ENCODE data around the gene SEC16B. TPM values are rescaled to one million over a fixed set of nuclear protein-coding genes. Genes with fewer than 3 reads are reported as not detected.

SEC16B gene
- total and polyA plus RNA-seq, 9 of the 15 experiments (the other 6 are each of a cell fraction or from before 2014, with no cell fraction given) = not detected

DNA sequence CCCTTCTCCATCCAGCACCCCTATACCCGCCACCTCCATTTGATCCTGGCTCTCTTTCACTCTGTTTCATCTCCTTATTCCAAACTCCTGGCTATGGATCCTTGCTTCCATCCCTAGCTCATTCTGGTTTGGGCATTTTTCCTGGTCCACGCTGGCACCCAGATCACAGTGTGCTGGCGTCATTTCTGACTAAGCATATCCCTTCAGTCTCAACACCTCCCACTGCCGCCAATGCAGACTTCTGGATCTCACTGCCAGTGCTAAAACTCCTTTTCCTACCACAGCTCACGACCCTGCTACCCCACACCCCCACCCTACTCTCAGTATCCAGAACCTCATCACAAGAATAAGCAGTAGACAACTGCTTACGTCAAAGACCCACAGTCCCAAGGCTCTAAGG, 16.3 kb downstream of the SEC16B start:
- no peak for FAIRE-seq
- Histone ChIP-seq H3K4me2 (ENCODE audit: insufficient read depth, low read length) (no peak overlapping the region), H3K9me1 (ENCODE audit: control insufficient read depth, insufficient read depth, low read length) (no peaks in the 10 kb centered on the region), H3K4me3 (no peak overlapping the region), H3K27ac (ENCODE audit: extremely low read depth, low read depth, low read length) (no peak overlapping the region), H3K36me3 (ENCODE audit: control insufficient read depth, insufficient read depth, low read length) (no peaks in the 10 kb centered on the region), H3K79me2 (ENCODE audit: control insufficient read depth, insufficient read depth, low read length) (no peaks in the 10 kb centered on the region), H3K9me3 (replicated peaks; ENCODE audit: control insufficient read depth, insufficient read depth, low read depth, low read length) (no peaks in the 10 kb centered on the region), H4K20me1 (replicated peaks; ENCODE audit: control insufficient read depth, insufficient read depth, low read length) (no peaks in the 10 kb centered on the region), H3K9ac (ENCODE audit: insufficient read depth in 1 of 2, low read depth in 2 of 2, low read length in 2 of 2) (no peak overlapping the region), H3K4me1 (replicated peaks in 1 of 2; ENCODE audit: control insufficient read depth in 2 of 2, insufficient read depth in 2 of 2, low read length in 2 of 2) (no peaks in the 10 kb centered on the region), H2AFZ (ENCODE audit: low read depth, low read length) (no peak overlapping the region), H3K27me3 (ENCODE audit: control insufficient read depth in 2 of 2, insufficient read depth in 2 of 2, low read length in 2 of 2) (no peaks in the 10 kb centered on the region)
- no peak for ATAC-seq
- no TSS peak for BruUV-seq (replicated peaks)
- DNase-seq (ENCODE audit: extremely low read depth in 1 of 4, low spot score in 3 of 4) = no peak
- intact Hi-C loops (cut with micrococcal nuclease) (no loop called here), in situ Hi-C loops (cut with MboI) (loop anchor here (5.0 kb wide), 1 partner anchor 1041 kb away; no protein-coding TSS in a partner anchor)
- ChIA-PET CTCF (ENCODE audit: low intra/inter-chr PET ratio) (no interaction called here), POLR2A (interaction anchor here (0.6 kb wide), 2 partner anchors 14 to 23 kb away, joined by 3 read pairs; no protein-coding TSS in a partner anchor)
- WGBS (ENCODE audit: insufficient coverage, low coverage, missing lambda C conversion rate) = 0% methylated on average over 6 of the region's 6 CpGs
- no peak for TF ChIP-seq RBM25 (IDR thresholded peaks at IDR 0.05; ENCODE audit: low read depth, low read length, severe bottlenecking)
- TF ChIP-seq CEBPB (tag; IDR thresholded peaks at IDR 0.05) = no peak
- no peak for TF ChIP-seq HCFC1 (IDR thresholded peaks at IDR 0.05; ENCODE audit: low read depth, low read length)

DNA sequence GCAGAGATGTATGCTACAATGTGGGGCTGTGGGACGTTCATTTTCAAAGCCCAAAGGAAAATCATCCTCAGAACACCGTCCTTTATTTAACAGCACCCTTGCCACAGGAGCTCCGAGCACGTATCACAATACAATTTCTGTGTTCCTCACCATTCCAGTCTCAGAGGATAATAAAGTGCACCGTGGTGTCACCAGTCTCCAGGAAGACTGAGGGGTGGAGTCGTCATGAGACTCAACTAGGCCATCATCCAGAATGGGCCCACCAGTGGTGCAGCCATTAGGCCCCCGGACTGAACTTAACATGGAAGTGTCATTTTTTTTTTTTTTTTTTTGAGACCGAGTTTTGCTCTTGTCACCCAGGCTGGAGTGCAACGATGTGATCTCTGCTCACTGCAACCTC, 17.2 kb downstream of the SEC16B start:
- H4K20me1 ChIP-seq (replicated peaks; ENCODE audit: control insufficient read depth, insufficient read depth, low read length) = no peaks in the 10 kb centered on the region
- no peak overlapping the region for H3K9ac ChIP-seq (ENCODE audit: insufficient read depth in 1 of 2, low read depth in 2 of 2, low read length in 2 of 2)
- POLR2A ChIA-PET = no interaction called here
- H3K9me1 ChIP-seq (ENCODE audit: control insufficient read depth, insufficient read depth, low read length) = no peaks in the 10 kb centered on the region
- H3K9me3 ChIP-seq (replicated peaks; ENCODE audit: control insufficient read depth, insufficient read depth, low read depth, low read length) = no peaks in the 10 kb centered on the region
- CTCF ChIA-PET (ENCODE audit: low intra/inter-chr PET ratio) = no interaction called here
- no peak overlapping the region for H3K4me2 ChIP-seq (ENCODE audit: insufficient read depth, low read length)
- no peak overlapping the region for H3K4me3 ChIP-seq
- no peaks in the 10 kb centered on the region for H3K4me1 ChIP-seq (replicated peaks in 1 of 2; ENCODE audit: control insufficient read depth in 2 of 2, insufficient read depth in 2 of 2, low read length in 2 of 2)
- no peak for ATAC-seq
- intact Hi-C loops (cut with micrococcal nuclease) (no loop called here), in situ Hi-C loops (cut with MboI) (loop anchor here (5.0 kb wide), 1 partner anchor 1040 kb away; no protein-coding TSS in a partner anchor)
- no peak overlapping the region for H2AFZ ChIP-seq (ENCODE audit: low read depth, low read length)
- no peaks in the 10 kb centered on the region for H3K36me3 ChIP-seq (ENCODE audit: control insufficient read depth, insufficient read depth, low read length)
- 1% methylated on average over 9 of the region's 9 CpGs for WGBS (ENCODE audit: insufficient coverage, low coverage, missing lambda C conversion rate)
- no peak for FAIRE-seq
- H3K27ac ChIP-seq (ENCODE audit: extremely low read depth, low read depth, low read length) = no peak overlapping the region
- no peaks in the 10 kb centered on the region for H3K27me3 ChIP-seq (ENCODE audit: control insufficient read depth in 2 of 2, insufficient read depth in 2 of 2, low read length in 2 of 2)
- BruUV-seq (replicated peaks) = no TSS peak
- DNase-seq (ENCODE audit: extremely low read depth in 1 of 4, low spot score in 3 of 4) = no peak
- H3K79me2 ChIP-seq (ENCODE audit: control insufficient read depth, insufficient read depth, low read length) = no peaks in the 10 kb centered on the region
- TF ChIP-seq, protein P1, sequence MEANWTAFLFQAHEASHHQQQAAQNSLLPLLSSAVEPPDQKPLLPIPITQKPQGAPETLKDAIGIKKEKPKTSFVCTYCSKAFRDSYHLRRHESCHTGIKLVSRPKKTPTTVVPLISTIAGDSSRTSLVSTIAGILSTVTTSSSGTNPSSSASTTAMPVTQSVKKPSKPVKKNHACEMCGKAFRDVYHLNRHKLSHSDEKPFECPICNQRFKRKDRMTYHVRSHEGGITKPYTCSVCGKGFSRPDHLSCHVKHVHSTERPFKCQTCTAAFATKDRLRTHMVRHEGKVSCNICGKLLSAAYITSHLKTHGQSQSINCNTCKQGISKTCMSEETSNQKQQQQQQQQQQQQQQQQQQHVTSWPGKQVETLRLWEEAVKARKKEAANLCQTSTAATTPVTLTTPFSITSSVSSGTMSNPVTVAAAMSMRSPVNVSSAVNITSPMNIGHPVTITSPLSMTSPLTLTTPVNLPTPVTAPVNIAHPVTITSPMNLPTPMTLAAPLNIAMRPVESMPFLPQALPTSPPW (CRISPR knock-in tag; IDR thresholded peaks at IDR 0.05) = no peak
- TF ChIP-seq, protein P2, sequence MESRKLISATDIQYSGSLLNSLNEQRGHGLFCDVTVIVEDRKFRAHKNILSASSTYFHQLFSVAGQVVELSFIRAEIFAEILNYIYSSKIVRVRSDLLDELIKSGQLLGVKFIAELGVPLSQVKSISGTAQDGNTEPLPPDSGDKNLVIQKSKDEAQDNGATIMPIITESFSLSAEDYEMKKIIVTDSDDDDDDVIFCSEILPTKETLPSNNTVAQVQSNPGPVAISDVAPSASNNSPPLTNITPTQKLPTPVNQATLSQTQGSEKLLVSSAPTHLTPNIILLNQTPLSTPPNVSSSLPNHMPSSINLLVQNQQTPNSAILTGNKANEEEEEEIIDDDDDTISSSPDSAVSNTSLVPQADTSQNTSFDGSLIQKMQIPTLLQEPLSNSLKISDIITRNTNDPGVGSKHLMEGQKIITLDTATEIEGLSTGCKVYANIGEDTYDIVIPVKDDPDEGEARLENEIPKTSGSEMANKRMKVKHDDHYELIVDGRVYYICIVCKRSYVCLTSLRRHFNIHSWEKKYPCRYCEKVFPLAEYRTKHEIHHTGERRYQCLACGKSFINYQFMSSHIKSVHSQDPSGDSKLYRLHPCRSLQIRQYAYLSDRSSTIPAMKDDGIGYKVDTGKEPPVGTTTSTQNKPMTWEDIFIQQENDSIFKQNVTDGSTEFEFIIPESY (CRISPR knock-in tag; IDR thresholded peaks at IDR 0.05) = no peak
- no peak for TF ChIP-seq POLR2H (tag; IDR thresholded peaks at IDR 0.05; ENCODE audit: low read depth)

All from K562 (cell line).